Endothelial cell of umbilical vein (primary cell): ENCODE data around the gene LHCGR. TPM values are rescaled to one million over a fixed set of nuclear protein-coding genes. Genes with fewer than 3 reads are reported as not detected.

Experiments
- BruUV-seq: library from RNA; stranded (reverse); fragments of 400-500 nt; replicated peaks from 2 replicates; lab custom pipeline; 2021; lab: Mats Ljungman, UMichigan
- CTCF ChIA-PET: fragments of 300-600, 350-600 bp; sonication (Branson Sonifier 250); formaldehyde crosslinking; loops from one replicate; lab custom pipeline; 2021; ENCODE audit warnings: antibody characterized with exemption, inconsistent platforms; lab: Charles Lee
- POLR2A ChIA-PET: fragments of 300-600, 350-600 bp; sonication (Branson Sonifier 250); formaldehyde crosslinking; loops from one replicate; lab custom pipeline; 2021; ENCODE audit warnings: antibody characterized with exemption, inconsistent platforms; lab: Charles Lee
- DNase-seq: peaks from one replicate; pipeline ENCODE4 v3.0.0-alpha.2; 2011; ENCODE audit warnings: low read depth, low spot score
- FAIRE-seq: peaks from 2 replicates; lab custom pipeline; 2011; peaks lifted over from hg19 to GRCh38; lab: Jason Lieb, UNC
- H2AFZ ChIP-seq: 2 replicates; pipeline ENCODE4 v1.6.0; 2012; ENCODE audit warnings: low read depth, low read length, control low read depth, inconsistent platforms
- H3K27ac ChIP-seq: 2 replicates; pipeline ENCODE4 v1.5.1; 2011; ENCODE audit warnings: low read depth, mild to moderate bottlenecking, control low read depth, low read length, moderate library complexity; ENCODE audit not compliant: insufficient read depth
- H3K27me3 ChIP-seq, 2 experiments: 2 replicates each; pipeline versions ENCODE4 v1.6.0 to v1.6.1; 2011; ENCODE audit warnings: low read length in 2 of 2, mixed read lengths in 1 of 2; ENCODE audit not compliant: control insufficient read depth in 2 of 2, insufficient read depth in 2 of 2
- H3K36me3 ChIP-seq, 2 experiments: 2 replicates in 1 of 2; 3 replicates in 1 of 2; pipeline ENCODE4 v1.5.1; 2011; ENCODE audit warnings: low read length in 2 of 2, mild to moderate bottlenecking in 1 of 2, moderate library complexity in 1 of 2; ENCODE audit not compliant: control insufficient read depth in 2 of 2, insufficient read depth in 2 of 2; ENCODE audit errors: extremely low read depth in 1 of 2
- H3K4me1 ChIP-seq: 3 replicates; pipeline ENCODE4 v1.5.1; 2011; ENCODE audit warnings: mild to moderate bottlenecking, low read length; ENCODE audit not compliant: control insufficient read depth, insufficient read depth; ENCODE audit errors: extremely low read depth
- H3K4me2 ChIP-seq: 2 replicates; pipeline ENCODE4 v1.6.1; 2011; ENCODE audit warnings: low read length, control low read depth, mixed read lengths; ENCODE audit not compliant: insufficient read depth
- H3K4me3 ChIP-seq, 3 experiments: fragments of 200-600 bp in 1 of 3; sonication (generic), shearing (Covaris generic) in 1 of 3; replicated peaks in 1 of 3; 2 replicates each; pipeline ENCODE4 v1.5.1; 2011 to 2016; ENCODE audit warnings: control low read depth in 3 of 3, low read length in 3 of 3, mild to moderate bottlenecking in 2 of 3, inconsistent platforms in 1 of 3, low read depth in 1 of 3, moderate library complexity in 1 of 3; ENCODE audit not compliant: insufficient read depth in 1 of 3
- H3K79me2 ChIP-seq: 2 replicates; pipeline ENCODE4 v1.6.0; 2012; ENCODE audit warnings: low read length, inconsistent platforms; ENCODE audit not compliant: control insufficient read depth, insufficient read depth
- H3K9ac ChIP-seq: replicated peaks from 2 replicates; pipeline ENCODE3; 2011; ENCODE audit warnings: low read length, control low read depth; ENCODE audit not compliant: insufficient read depth; ENCODE audit errors: extremely low read depth
- H3K9me1 ChIP-seq: replicated peaks from 3 replicates; pipeline ENCODE4 v1.6.0; 2011; ENCODE audit warnings: mild to moderate bottlenecking, low read length; ENCODE audit not compliant: control insufficient read depth, insufficient read depth; ENCODE audit errors: extremely low read depth
- H3K9me3 ChIP-seq: replicated peaks from 2 replicates; pipeline ENCODE4 v1.5.1; 2012; ENCODE audit warnings: low read length, inconsistent platforms; ENCODE audit not compliant: control insufficient read depth, insufficient read depth
- H4K20me1 ChIP-seq: replicated peaks from 2 replicates; pipeline ENCODE3; 2011; ENCODE audit warnings: mild to moderate bottlenecking, low read length; ENCODE audit not compliant: control insufficient read depth, insufficient read depth; ENCODE audit errors: extremely low read depth
- EZH2 ChIP-seq: IDR thresholded peaks from 2 replicates; pipeline ENCODE4 v1.6.1; 2012; ENCODE audit warnings: borderline replicate concordance, low read depth, mild to moderate bottlenecking, moderate library complexity, low read length, inconsistent platforms; ENCODE audit not compliant: severe bottlenecking
- FOS ChIP-seq: IDR thresholded peaks from 2 replicates; pipeline ENCODE4 v1.6.1; 2011; ENCODE audit warnings: mild to moderate bottlenecking, low read length, moderate library complexity, borderline replicate concordance; ENCODE audit not compliant: insufficient read depth
- GATA2 ChIP-seq: IDR thresholded peaks from 2 replicates; pipeline ENCODE4 v1.7.0; 2011; ENCODE audit warnings: low read depth, mild to moderate bottlenecking, moderate library complexity, mixed read lengths, low read length; ENCODE audit not compliant: insufficient read length, insufficient read depth
- JUN ChIP-seq: IDR thresholded peaks from 2 replicates; pipeline ENCODE4 v1.6.1; 2011; ENCODE audit warnings: borderline replicate concordance, low read depth; ENCODE audit not compliant: insufficient read length, insufficient read depth
- MYC ChIP-seq: IDR thresholded peaks from one replicate; pipeline ENCODE4 v1.6.1; 2011; ENCODE audit warnings: mild to moderate bottlenecking, low read depth, low read length
- POLR2A ChIP-seq: IDR thresholded peaks from 2 replicates; pipeline ENCODE4 v1.6.1; 2012; ENCODE audit warnings: low read depth, mild to moderate bottlenecking, control low read depth, low read length
- POLR2AphosphoS5 ChIP-seq: IDR thresholded peaks from 2 replicates; pipeline ENCODE4 v1.6.1; 2012; ENCODE audit warnings: low read depth, mild to moderate bottlenecking, control low read depth, low read length, moderate library complexity; ENCODE audit not compliant: insufficient read depth
- dilution Hi-C: fragments of 300-500 bp; cut with MboI; formaldehyde crosslinking; loops from one replicate; pipeline ENCODE4 v1.15.0; 2019; ENCODE audit warnings: low sequenced_read_pairs; ENCODE audit not compliant: extremely low pct_ligation_motif_present
- intact Hi-C: fragments of 100-400 bp; cut with micrococcal nuclease; formaldehyde crosslinking; loops from one replicate; pipeline ENCODE4 v1.10.0; 2022
- polyA plus RNA-seq, 4 experiments: library from polyadenylated mRNA; depleted of rRNA in 3 of 4; stranded (reverse) in 3 of 4; unstranded in 1 of 4; fragments of >200 nt; gene quantifications; 2 replicates each; pipeline versions ENCODE4 v1.2.1 to v1.2.3, GENCODE V29; 2011 to 2012; ENCODE audit warnings: missing spikeins in 1 of 4
- total RNA-seq: library from RNA; stranded (reverse); gene quantifications from 2 replicates; pipeline ENCODE4 v1.2.3, GENCODE V29; 2021
- TF ChIP-seq, protein P1 (sequence below), 2 donors: IDR thresholded peaks; 1 replicate in 1 of 2; 2 replicates in 1 of 2; pipeline ENCODE4 v1.5.1; 2011; ENCODE audit warnings: low read length in 2 of 2, mild to moderate bottlenecking in 2 of 2, moderate library complexity in 2 of 2, control low read depth in 1 of 2, inconsistent platforms in 1 of 2, low read depth in 1 of 2; ENCODE audit not compliant: insufficient read depth in 1 of 2; ENCODE audit errors: extremely low read depth in 1 of 2
- TF ChIP-seq, protein P2 (sequence below): IDR thresholded peaks from 2 replicates; pipeline ENCODE4 v1.6.1; 2011; ENCODE audit not compliant: insufficient read depth, insufficient read length

The LHCGR gene
- total and polyA plus RNA-seq, 2 donors (not counting 3 experiments of a cell fraction or from before 2014, with no cell fraction given), result not detected

DNA sequence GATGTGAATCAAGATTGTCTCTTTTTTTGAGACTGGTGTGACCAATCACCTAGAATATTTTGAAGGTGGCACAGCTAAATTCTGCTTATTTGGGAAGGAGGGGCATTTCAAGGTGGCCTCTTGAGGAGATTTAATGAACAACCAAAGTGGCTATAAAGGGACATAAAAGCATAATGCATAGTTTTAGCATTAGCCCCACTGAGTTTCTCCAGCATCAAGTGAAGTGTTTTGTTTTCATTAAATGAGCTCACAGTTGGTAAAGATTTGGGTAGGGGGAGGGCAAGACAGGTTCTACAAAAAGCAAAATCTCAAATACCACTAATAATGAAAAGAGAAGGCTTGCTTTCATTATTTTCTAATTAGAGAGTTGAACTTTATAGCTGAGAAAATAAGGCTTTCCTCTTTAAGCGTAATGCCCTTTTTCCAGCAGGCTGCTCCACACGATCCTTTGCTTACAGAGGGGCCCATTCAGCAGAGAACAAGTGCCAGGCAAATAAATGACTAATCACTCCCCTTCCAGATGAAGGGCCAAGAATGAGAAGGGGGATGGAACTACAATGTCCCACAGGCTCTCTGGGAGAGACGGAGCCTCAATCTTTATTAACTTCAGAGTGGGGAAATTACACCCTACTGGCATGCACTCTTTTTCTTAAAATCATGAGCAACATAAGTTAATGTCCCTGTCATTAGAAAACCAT, 35.9 kb downstream of the LHCGR start:
- no peak overlapping the region for H3K9ac ChIP-seq
- no peak for TF ChIP-seq MYC
- TF ChIP-seq GATA2, result no peak
- TF ChIP-seq JUN, result no peak
- TF ChIP-seq, protein P1, sequence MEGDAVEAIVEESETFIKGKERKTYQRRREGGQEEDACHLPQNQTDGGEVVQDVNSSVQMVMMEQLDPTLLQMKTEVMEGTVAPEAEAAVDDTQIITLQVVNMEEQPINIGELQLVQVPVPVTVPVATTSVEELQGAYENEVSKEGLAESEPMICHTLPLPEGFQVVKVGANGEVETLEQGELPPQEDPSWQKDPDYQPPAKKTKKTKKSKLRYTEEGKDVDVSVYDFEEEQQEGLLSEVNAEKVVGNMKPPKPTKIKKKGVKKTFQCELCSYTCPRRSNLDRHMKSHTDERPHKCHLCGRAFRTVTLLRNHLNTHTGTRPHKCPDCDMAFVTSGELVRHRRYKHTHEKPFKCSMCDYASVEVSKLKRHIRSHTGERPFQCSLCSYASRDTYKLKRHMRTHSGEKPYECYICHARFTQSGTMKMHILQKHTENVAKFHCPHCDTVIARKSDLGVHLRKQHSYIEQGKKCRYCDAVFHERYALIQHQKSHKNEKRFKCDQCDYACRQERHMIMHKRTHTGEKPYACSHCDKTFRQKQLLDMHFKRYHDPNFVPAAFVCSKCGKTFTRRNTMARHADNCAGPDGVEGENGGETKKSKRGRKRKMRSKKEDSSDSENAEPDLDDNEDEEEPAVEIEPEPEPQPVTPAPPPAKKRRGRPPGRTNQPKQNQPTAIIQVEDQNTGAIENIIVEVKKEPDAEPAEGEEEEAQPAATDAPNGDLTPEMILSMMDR (IDR thresholded peaks at IDR 0.05; ENCODE audit: extremely low read depth in 1 of 2, insufficient read depth in 1 of 2, low read depth in 1 of 2, low read length in 2 of 2), result no peak
- no peak for TF ChIP-seq POLR2A
- TF ChIP-seq, protein P2, sequence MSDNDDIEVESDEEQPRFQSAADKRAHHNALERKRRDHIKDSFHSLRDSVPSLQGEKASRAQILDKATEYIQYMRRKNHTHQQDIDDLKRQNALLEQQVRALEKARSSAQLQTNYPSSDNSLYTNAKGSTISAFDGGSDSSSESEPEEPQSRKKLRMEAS, result no peak
- no peak for TF ChIP-seq EZH2
- TF ChIP-seq FOS, result no peak
- TF ChIP-seq POLR2AphosphoS5, result no peak
- no peak for FAIRE-seq
- dilution Hi-C loops, result no loop called here
- H2AFZ ChIP-seq, result no peak overlapping the region
- H3K9me1 ChIP-seq, result no peaks in the 10 kb centered on the region
- intact Hi-C loops, result no loop called here
- no peak overlapping the region for H3K27ac ChIP-seq
- BruUV-seq, result no TSS peak
- no peak overlapping the region for H3K4me3 ChIP-seq
- H4K20me1 ChIP-seq, result no peaks in the 10 kb centered on the region
- no peaks in the 10 kb centered on the region for H3K9me3 ChIP-seq
- H3K4me1 ChIP-seq, result no peaks in the 10 kb centered on the region
- no peaks in the 10 kb centered on the region for H3K27me3 ChIP-seq
- H3K79me2 ChIP-seq, result no peaks in the 10 kb centered on the region
- ChIA-PET CTCF (no interaction called here), POLR2A (no interaction called here)
- DNase-seq, result no peak
- H3K36me3 ChIP-seq, result no peaks in the 10 kb centered on the region
- H3K4me2 ChIP-seq, result no peak overlapping the region
